ENCODE data around the gene TWSG1.
"Not testable (repeated sequence)": the region's sequence is repeated elsewhere in the genome, so short reads cannot be mapped to it uniquely, and the experiment has no call there.

The TWSG1 gene

DNA sequence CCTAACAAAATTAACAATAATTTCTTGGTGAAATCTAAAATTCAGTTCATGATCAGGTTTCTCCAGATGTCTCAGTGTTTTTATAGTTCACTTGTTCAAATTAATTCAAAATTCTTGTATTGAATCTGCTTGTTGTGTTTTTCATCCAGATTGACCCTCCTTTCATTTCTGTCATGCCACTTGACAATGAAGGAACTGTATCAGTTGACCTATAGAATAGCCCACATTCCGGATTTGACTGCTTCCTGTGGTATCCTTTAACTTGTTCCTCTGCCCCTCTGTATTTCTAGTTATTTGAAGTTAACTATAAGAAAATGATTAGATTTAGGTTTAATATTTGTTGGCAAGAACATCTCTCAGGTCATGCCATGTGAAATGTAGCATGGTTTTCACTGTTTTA is 53.3 kb downstream of the TWSG1 start:
- Mint-ChIP-seq H3K4me3 (no peak overlapping the region), H3K4me1 (no peaks in the 10 kb centered on the region), H3K9me3 (peaks cover 7% of the 10 kb centered on the region), H3K27me3 (no peaks in the 10 kb centered on the region), H3K27ac (no peak overlapping the region), H3K36me3 (peaks cover 2% of the 10 kb centered on the region)
- CTCF ChIA-PET = no interaction called here
- DNase-seq = no peak

DNA sequence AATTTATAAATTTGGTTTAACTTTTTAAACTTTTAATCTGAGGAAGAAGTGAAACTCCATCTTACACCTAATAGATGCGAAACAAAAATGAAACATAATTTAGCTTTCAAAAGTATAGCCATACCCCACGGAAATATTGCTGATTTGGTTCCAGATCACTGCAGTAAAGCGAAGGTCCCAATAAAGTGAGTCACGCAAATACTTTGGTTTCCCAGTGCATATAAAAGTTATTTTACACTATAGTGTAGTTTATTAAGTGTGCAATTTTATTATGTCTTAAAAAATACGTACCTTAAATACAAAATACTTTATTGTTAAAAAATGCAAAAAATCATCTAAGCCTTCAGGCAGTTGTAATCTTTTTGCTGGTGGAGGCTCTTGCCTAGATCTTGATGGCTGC is 55.1 kb downstream of the TWSG1 start:
- DNase-seq = no peak
- no peaks in the 10 kb centered on the region for H3K4me1 Mint-ChIP-seq
- no peak overlapping the region for H3K27ac Mint-ChIP-seq
- peaks cover 7% of the 10 kb centered on the region for H3K9me3 Mint-ChIP-seq
- H3K36me3 Mint-ChIP-seq = peaks cover 2% of the 10 kb centered on the region
- CTCF ChIA-PET = no interaction called here
- H3K4me3 Mint-ChIP-seq = no peak overlapping the region
- no peaks in the 10 kb centered on the region for H3K27me3 Mint-ChIP-seq

DNA sequence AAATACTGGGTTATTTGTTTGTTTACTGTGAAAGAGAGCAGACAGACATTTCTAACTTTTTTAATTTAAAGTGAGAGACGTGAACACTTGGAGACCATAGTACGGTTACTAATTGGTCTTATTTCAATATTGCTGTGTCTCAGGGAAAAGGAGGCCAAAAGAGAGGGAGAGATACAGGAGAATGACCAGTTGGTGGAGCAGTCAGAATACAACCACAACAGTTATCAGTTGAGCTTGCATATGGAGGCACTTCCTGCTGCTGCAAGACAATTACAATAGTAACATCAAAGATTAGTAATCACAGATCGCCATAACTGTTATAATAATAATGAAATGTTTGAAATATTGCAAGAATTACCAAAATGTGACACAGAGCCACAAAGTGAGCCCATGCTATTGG is 58.2 kb downstream of the TWSG1 start:
- no peak overlapping the region for H3K4me3 Mint-ChIP-seq
- H3K27ac Mint-ChIP-seq = no peak overlapping the region
- H3K27me3 Mint-ChIP-seq = no peaks in the 10 kb centered on the region
- CTCF ChIA-PET = no interaction called here
- H3K36me3 Mint-ChIP-seq = peaks cover 2% of the 10 kb centered on the region
- no peaks in the 10 kb centered on the region for H3K4me1 Mint-ChIP-seq
- peaks cover 7% of the 10 kb centered on the region for H3K9me3 Mint-ChIP-seq
- no peak for DNase-seq

DNA sequence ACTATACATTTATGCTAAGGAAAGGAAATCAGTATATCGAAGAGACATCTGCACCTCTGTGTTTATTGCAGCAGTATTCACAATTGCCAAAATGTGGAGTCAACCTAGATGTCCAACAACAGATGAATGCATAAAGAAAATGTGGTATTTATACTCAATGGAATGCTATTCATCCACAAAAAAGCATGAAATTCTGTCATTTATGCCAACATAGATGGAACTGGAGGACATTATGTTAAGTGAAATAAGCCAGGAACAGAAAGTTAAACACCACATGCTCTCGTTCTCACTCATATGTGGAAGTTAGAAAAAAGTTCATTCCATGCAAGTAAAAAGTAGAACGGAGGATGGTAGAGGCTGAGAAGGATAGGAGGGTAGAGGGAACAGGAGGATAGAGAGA is 59.5 kb downstream of the TWSG1 start:
- peaks cover 7% of the 10 kb centered on the region for H3K9me3 Mint-ChIP-seq
- H3K36me3 Mint-ChIP-seq = peaks cover 2% of the 10 kb centered on the region
- H3K27ac Mint-ChIP-seq = no peak overlapping the region
- CTCF ChIA-PET = no interaction called here
- DNase-seq = no peak
- H3K4me3 Mint-ChIP-seq = no peak overlapping the region
- no peaks in the 10 kb centered on the region for H3K4me1 Mint-ChIP-seq
- H3K27me3 Mint-ChIP-seq = no peaks in the 10 kb centered on the region

DNA sequence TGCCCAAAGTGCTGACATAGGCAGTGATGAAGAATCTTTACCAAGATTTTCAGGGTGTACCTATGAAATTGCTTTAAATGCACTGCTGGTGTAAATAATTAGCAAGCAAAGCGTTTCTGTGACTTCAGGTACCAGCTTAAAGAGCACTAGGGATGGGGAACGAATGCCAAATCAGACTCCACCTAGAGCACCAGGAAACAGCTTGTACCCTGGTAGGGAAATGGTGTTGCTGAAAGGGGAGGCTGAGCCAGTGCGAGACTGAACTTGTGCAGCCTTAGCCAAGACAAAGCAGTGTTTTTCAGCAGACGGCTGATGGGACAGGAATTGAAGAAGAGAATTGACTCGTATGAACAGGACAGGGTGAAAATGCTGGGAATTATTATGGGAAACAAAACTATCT is 65.6 kb downstream of the TWSG1 start:
- H3K9me3 Mint-ChIP-seq = peaks cover 3% of the 10 kb centered on the region
- H3K36me3 Mint-ChIP-seq = peaks cover 3% of the 10 kb centered on the region
- no peak overlapping the region for H3K27ac Mint-ChIP-seq
- H3K4me1 Mint-ChIP-seq = peaks cover 12% of the 10 kb centered on the region
- DNase-seq = no peak
- no peak overlapping the region for H3K4me3 Mint-ChIP-seq
- CTCF ChIA-PET = no interaction called here
- H3K27me3 Mint-ChIP-seq = peaks cover 10% of the 10 kb centered on the region

DNA sequence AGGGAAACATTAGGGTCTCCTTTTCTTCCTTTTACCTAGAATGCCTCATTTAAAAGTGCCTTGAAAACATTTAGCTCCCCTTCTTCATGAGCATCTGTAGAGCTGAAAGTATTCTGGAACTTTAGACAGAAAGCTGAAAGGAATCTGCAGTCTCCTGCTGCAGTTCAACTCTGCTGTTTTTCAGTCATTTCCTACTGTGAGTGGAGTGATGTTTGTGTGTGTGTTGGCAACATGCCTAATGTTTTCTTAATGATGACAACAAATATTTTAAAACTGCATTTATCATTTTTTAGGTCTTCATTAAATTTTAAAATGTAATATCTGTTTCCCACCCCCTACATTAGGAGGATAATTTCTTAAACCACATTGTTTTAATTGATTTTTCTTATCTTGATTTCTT is 66.6 kb downstream of the TWSG1 start:
- Mint-ChIP-seq H3K27me3 (peaks cover 16% of the 10 kb centered on the region), H3K27ac (no peak overlapping the region), H3K36me3 (peaks cover 3% of the 10 kb centered on the region), H3K4me1 (peaks cover 12% of the 10 kb centered on the region), H3K4me3 (no peak overlapping the region), H3K9me3 (peaks cover 3% of the 10 kb centered on the region)
- CTCF ChIA-PET = no interaction called here
- no peak for DNase-seq

DNA sequence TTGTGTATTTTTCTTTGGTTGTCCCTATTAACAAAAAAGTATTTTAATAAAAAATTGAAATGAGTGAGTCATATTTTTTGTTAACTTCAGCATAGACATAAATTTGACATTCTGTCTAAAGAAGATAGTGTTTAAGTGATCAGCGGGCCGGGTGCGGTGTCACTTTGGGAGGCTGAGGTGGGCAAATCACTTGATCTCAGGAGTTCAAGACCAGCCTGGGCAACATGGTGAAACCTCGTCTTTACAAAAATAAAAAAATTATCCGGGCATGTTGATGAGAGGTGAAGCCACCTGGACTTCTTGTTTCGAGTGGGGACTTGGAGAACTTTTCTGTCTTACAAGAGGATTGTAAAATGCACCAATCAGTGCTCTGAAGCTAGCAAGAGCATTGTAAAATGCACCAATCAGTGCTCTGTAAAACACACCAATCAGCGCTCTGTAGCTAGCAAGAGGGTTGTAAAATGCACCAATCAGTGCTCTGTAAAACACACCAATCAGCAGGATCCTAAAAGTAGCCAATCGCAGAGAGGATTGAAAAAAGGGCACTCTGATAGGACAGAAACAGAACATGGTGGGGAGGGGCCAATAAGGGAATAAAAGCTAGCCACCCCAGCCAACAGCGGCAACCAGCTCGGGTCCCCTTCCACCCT is 67.9 kb downstream of the TWSG1 start:
- CTCF ChIA-PET, H3K4me3 Mint-ChIP-seq, H3K9me3 Mint-ChIP-seq, H3K36me3 Mint-ChIP-seq, H3K27ac Mint-ChIP-seq, DNase-seq: not testable (repeated sequence)
- Mint-ChIP-seq H3K4me1 (peaks cover 12% of the 10 kb centered on the region), H3K27me3 (peaks cover 16% of the 10 kb centered on the region)

DNA sequence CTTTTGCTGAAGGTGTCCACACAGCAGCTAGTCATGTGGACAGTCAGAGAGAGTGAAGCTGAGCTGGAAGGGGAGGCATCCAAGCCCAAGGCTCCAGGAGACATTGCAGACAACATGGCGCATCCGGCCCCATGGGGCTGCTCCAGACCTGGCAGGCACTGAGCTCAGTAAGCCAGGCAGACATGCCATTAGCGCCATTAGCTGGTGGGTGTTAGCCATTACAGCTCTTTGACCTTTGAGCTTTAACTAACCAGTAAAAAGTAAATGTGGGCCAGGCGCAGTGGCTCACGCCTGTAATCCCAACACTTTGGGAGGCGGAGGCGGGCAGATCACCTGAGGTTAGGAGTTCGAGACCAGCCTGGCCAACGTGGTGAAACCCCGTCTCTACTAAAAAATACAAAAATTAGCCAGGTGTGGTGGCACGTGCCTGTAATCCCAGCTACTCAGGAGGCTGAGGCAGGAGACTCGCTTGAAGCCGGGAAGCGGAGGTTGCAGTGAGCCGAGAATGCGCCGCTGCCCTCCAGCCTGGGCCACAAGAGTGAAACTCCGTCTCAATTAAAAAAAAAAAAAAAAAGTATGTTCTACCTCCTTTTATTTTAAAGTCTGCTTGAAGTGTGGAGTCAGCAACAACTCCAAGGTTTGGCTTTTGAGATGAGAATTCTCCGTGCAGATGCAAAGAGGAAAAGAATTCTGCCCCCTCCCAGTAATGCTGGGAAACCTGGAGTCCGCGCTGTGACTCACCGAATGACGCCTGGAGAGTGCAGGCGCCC is 69.4 kb downstream of the TWSG1 start:
- Mint-ChIP-seq H3K27ac (no peak overlapping the region), H3K4me3 (peak overlapping the region; percentile 58), H3K27me3 (peaks cover 16% of the 10 kb centered on the region), H3K9me3 (peaks cover 3% of the 10 kb centered on the region), H3K4me1 (peaks cover 12% of the 10 kb centered on the region), H3K36me3 (peaks cover 3% of the 10 kb centered on the region)
- CTCF ChIA-PET = interaction anchor here (0.8 kb wide), 1 partner anchor 330 kb away, joined by 4 read pairs; no protein-coding TSS in a partner anchor
- DNase-seq = no peak

DNA sequence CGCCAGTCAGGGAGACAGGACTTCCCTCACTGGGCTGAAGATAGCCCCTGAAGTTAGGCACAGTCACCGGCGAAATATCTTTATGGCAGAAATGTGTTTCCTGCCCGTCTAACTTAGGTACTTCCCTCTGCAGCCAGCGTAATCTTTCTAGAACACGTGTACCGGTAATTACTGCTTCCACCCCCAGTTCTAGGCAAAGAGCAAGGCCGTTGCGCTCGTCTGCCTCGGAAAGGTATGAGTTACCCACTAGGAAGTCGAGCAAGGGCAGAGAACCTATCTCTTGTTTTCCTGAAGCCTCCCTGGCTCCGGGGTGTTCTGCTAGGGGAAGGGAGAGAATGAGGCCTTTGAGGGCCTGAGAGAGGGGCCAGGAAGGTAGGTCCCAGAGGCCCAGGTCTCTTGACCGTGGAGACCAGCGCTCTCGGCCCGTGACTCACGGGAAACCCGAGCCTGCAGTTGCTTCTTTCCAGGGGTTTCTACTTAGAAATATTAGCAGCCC is 70.0 kb downstream of the TWSG1 start:
- H3K9me3 Mint-ChIP-seq = peaks cover 3% of the 10 kb centered on the region
- no peak overlapping the region for H3K27ac Mint-ChIP-seq
- H3K4me3 Mint-ChIP-seq = peak overlapping the region; percentile 58
- peaks cover 16% of the 10 kb centered on the region for H3K27me3 Mint-ChIP-seq
- H3K4me1 Mint-ChIP-seq = peaks cover 12% of the 10 kb centered on the region
- peak; percentile 39 for DNase-seq
- peaks cover 3% of the 10 kb centered on the region for H3K36me3 Mint-ChIP-seq
- CTCF ChIA-PET = no interaction called here

DNA sequence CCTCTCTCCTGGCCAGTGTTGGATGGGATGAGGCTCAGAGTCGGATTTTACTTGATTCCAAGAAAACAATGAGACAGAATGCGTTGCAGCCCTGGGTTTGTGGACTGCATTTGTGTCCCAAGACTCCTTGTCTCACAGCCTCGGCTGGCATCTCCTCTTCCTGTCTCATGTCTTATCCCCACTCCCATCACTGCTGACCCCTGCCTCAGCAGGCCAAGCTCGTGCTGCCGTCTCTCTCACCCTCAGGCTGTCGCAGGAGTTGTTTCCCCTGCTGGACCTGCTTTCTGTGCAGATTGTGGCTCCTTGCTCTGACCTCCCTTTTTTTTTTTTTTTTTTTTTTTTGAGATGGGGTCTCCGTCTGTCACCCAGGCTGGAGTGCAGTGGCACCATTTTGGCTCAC is 70.6 kb downstream of the TWSG1 start:
- no peak overlapping the region for H3K27ac Mint-ChIP-seq
- H3K27me3 Mint-ChIP-seq = peaks cover 16% of the 10 kb centered on the region
- DNase-seq = no peak
- peaks cover 12% of the 10 kb centered on the region for H3K4me1 Mint-ChIP-seq
- CTCF ChIA-PET = no interaction called here
- H3K36me3 Mint-ChIP-seq = peaks cover 3% of the 10 kb centered on the region
- peaks cover 3% of the 10 kb centered on the region for H3K9me3 Mint-ChIP-seq
- H3K4me3 Mint-ChIP-seq = no peak overlapping the region

DNA sequence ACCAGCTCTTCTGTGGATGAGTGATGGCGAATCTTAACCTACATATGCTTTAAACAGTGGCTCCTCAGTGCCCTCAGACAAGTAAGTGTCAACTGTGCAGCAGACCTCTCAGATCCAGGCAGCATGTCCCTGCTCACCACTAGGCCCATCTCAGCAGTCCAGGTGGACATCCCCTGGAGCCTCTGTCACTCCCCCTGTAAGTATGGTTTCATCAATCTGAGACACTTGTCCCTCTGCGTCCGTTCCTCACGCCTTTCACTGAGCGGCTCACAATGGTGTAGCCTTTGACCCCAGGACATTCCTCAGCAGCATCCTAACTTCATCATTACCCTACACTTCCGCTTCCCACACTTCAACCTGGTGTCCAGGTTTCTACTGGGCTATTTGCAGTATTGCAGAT is 71.4 kb downstream of the TWSG1 start:
- CTCF ChIA-PET = no interaction called here
- Mint-ChIP-seq H3K36me3 (peaks cover 3% of the 10 kb centered on the region), H3K27ac (no peak overlapping the region), H3K9me3 (peaks cover 7% of the 10 kb centered on the region), H3K27me3 (peaks cover 16% of the 10 kb centered on the region), H3K4me1 (peaks cover 12% of the 10 kb centered on the region), H3K4me3 (no peak overlapping the region)
- DNase-seq = no peak

DNA sequence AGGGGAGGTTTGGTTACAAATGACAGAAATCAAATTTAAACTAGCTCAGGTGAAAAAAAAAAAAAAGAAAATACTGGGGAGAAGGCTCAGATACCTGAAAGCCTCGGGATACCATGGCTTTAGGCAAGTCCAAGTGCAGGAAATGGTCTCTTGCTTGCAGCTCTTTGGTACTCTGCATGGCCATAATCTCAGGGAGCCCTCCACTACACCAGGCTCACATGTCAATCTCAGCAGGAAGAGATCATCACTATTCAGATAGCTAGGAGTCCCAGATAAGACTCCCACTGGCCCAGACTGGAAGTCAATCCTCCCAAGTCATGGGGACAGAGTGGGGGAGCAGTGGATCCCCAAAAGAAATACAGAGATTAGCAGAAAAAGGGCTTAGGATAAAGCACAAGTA is 75.9 kb downstream of the TWSG1 start:
- Mint-ChIP-seq H3K9me3 (peaks cover 4% of the 10 kb centered on the region), H3K27ac (no peak overlapping the region), H3K4me1 (no peaks in the 10 kb centered on the region), H3K27me3 (peaks cover 4% of the 10 kb centered on the region), H3K4me3 (no peak overlapping the region), H3K36me3 (no peaks in the 10 kb centered on the region)
- CTCF ChIA-PET = interaction anchor here (1.2 kb wide), 1 partner anchor 106 kb away, joined by 3 read pairs; no protein-coding TSS in a partner anchor
- no peak for DNase-seq

DNA sequence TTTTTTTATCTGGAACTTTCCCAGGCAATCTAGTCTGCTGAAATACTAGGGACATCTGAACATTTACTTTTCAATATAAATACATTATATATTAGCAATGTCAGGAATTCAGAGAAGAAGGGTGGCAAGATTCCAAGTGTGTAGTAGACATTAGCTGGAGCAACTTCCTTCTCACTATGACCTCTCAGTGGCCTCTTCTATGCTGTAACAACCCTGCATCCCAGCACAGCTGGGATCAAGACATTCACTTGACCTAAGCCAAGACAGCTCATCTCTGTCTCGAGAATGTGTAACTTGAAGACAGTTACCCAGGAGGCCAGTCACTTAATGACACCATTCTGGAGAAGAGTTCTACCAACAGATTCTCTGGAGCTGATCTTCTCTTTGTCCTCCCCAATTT is 79.0 kb downstream of the TWSG1 start:
- Mint-ChIP-seq H3K4me1 (no peaks in the 10 kb centered on the region), H3K4me3 (no peak overlapping the region), H3K9me3 (peaks cover 4% of the 10 kb centered on the region), H3K27ac (no peak overlapping the region), H3K27me3 (no peaks in the 10 kb centered on the region), H3K36me3 (no peaks in the 10 kb centered on the region)
- CTCF ChIA-PET = no interaction called here
- DNase-seq = no peak

DNA sequence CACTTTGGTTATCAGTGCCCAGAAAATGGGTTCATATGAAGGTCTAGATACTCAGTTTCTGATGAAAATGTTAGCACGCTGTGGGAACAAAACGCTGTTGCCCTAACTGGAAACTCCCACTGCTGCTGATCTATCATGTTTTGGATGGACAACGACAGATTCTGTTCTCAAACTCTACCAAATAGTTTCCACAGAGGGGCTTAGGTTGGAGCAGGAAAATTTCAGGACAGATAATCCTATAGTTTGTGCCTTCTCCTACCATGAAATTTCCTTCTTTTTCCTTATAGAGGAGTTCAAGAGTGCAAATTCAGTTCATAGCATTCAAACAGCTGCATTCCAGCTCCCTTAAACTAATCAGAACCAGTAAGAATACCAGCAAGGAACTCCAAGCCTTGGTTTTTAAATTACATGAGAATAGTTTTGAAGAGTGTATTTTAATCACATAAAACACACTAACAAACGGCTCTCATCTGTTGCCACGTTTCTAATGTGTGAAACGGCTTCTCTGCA is 82.0 kb downstream of the TWSG1 start:
- Mint-ChIP-seq H3K36me3 (no peaks in the 10 kb centered on the region), H3K9me3 (no peaks in the 10 kb centered on the region), H3K27me3 (no peaks in the 10 kb centered on the region), H3K4me3 (no peak overlapping the region), H3K27ac (no peak overlapping the region), H3K4me1 (no peaks in the 10 kb centered on the region)
- DNase-seq = no peak
- CTCF ChIA-PET = no interaction called here
